Nephron progenitor cell (in vitro differentiated cells): ENCODE measurements around the gene MIEN1.

Experiments
- DNase-seq: peaks from one replicate; pipeline ENCODE4 v3.0.0; 2021
- H3K27ac Mint-ChIP-seq: 2 replicates; pipeline ENCODE4 v1.8.0; 2021; ENCODE audit warnings: mild to moderate bottlenecking, moderate library complexity, mixed read lengths
- H3K27me3 Mint-ChIP-seq: 2 replicates; pipeline ENCODE4 v1.8.0; 2021; ENCODE audit warnings: mild to moderate bottlenecking, low read depth, mixed read lengths; ENCODE audit not compliant: poor library complexity
- H3K36me3 Mint-ChIP-seq: 2 replicates; pipeline ENCODE4 v1.8.0; 2021; ENCODE audit warnings: low read depth, mixed read lengths
- H3K4me1 Mint-ChIP-seq: 2 replicates; pipeline ENCODE4 v1.8.0; 2021; ENCODE audit warnings: mixed read lengths
- H3K4me3 Mint-ChIP-seq: 2 replicates; pipeline ENCODE4 v1.8.0; 2021; ENCODE audit warnings: mild to moderate bottlenecking, moderate library complexity, mixed read lengths
- H3K9me3 Mint-ChIP-seq: 2 replicates; pipeline ENCODE4 v1.8.0; 2021; ENCODE audit warnings: mild to moderate bottlenecking, moderate library complexity, mixed read lengths
- CTCF ChIP-seq: fragments of 200-600 bp; sonication (generic); IDR thresholded peaks from 2 replicates; pipeline ENCODE4 v1.5.0; 2021; ENCODE audit warnings: antibody characterized with exemption

Gene MIEN1

GRCh38 chr17:39757931-39758873 is 27.9 kb upstream of the MIEN1 start:
- Mint-ChIP-seq H3K4me3 (no peak overlapping the region), H3K36me3 (no peaks in the 10 kb centered on the region), H3K9me3 (no peaks in the 10 kb centered on the region), H3K27ac (no peak overlapping the region), H3K27me3 (peaks cover 48% of the 10 kb centered on the region), H3K4me1 (peaks cover 20% of the 10 kb centered on the region)
- no peak for TF ChIP-seq CTCF
- no peak for DNase-seq

GRCh38 chr17:39757176-39757662 is 26.9 kb upstream of the MIEN1 start:
- Mint-ChIP-seq H3K36me3 (no peaks in the 10 kb centered on the region), H3K4me3 (no peak overlapping the region), H3K27ac (no peak overlapping the region), H3K9me3 (no peaks in the 10 kb centered on the region), H3K4me1 (peaks cover 30% of the 10 kb centered on the region), H3K27me3 (peaks cover 45% of the 10 kb centered on the region)
- no peak for DNase-seq
- TF ChIP-seq CTCF = no peak

- H3K27ac Mint-ChIP-seq = no peak overlapping the region
- no peaks in the 10 kb centered on the region for H3K36me3 Mint-ChIP-seq
- DNase-seq = no peak
- no peak for TF ChIP-seq CTCF
- no peak overlapping the region for H3K4me3 Mint-ChIP-seq
- H3K27me3 Mint-ChIP-seq = peaks cover 45% of the 10 kb centered on the region
- peaks cover 36% of the 10 kb centered on the region for H3K4me1 Mint-ChIP-seq
- H3K9me3 Mint-ChIP-seq = no peaks in the 10 kb centered on the region
Measured at GRCh38 chr17:39756380-39757079, 26.2 kb upstream of the MIEN1 start.

- H3K27me3 Mint-ChIP-seq = peaks cover 42% of the 10 kb centered on the region
- no peak overlapping the region for H3K27ac Mint-ChIP-seq
- H3K4me1 Mint-ChIP-seq = peaks cover 39% of the 10 kb centered on the region
- DNase-seq = no peak
- H3K4me3 Mint-ChIP-seq = peak overlapping the region; percentile 63
- H3K9me3 Mint-ChIP-seq = no peaks in the 10 kb centered on the region
- no peaks in the 10 kb centered on the region for H3K36me3 Mint-ChIP-seq
- no peak for TF ChIP-seq CTCF
Measured at GRCh38 chr17:39755554-39756379, 25.4 kb upstream of the MIEN1 start.

GRCh38 chr17:39754958-39755553 is 24.7 kb upstream of the MIEN1 start:
- no peak overlapping the region for H3K27ac Mint-ChIP-seq
- no peak for TF ChIP-seq CTCF
- peaks cover 39% of the 10 kb centered on the region for H3K4me1 Mint-ChIP-seq
- no peaks in the 10 kb centered on the region for H3K36me3 Mint-ChIP-seq
- H3K9me3 Mint-ChIP-seq = no peaks in the 10 kb centered on the region
- no peak for DNase-seq
- H3K4me3 Mint-ChIP-seq = peak overlapping the region; percentile 63
- H3K27me3 Mint-ChIP-seq = peaks cover 40% of the 10 kb centered on the region
